HG03159 (cell line): ENCODE measurements around the gene IRX3.

Source experiments
- ATAC-seq: cut with Tn5 transposase; IDR thresholded peaks from one replicate; pipeline ENCODE4 v1.9.1; 2021; ENCODE audit warnings: mild to moderate bottlenecking, moderate library complexity; ENCODE audit not compliant: unreplicated experiment

IRX3 gene

GRCh38 chr16:54240271-54241129, 46.1 kb downstream of the IRX3 start:
- ATAC-seq, result no peak

GRCh38 chr16:54239456-54239855, 47.1 kb downstream of the IRX3 start:
- ATAC-seq, result no peak

GRCh38 chr16:54236773-54237172, 49.8 kb downstream of the IRX3 start:
- no peak for ATAC-seq

GRCh38 chr16:54233615-54234014, 53.0 kb downstream of the IRX3 start:
- no peak for ATAC-seq
